Measurements from ENCODE around the gene ZNF805. TPM values are rescaled to one million over a fixed set of nuclear protein-coding genes. Genes with fewer than 3 reads are reported as not detected.
"Not testable (repeated sequence)": the region's sequence is repeated elsewhere in the genome, so short reads cannot be mapped to it uniquely, and the experiment has no call there.

ZNF805 gene
- total RNA-seq, 2 donors from 2014 or later: 31.6 to 32.7 TPM

GRCh38 chr19:57278481-57278880 is 38.0 kb downstream of the ZNF805 start:
- not testable (repeated sequence) for H3K27ac Mint-ChIP-seq; DNase-seq; H3K27me3 Mint-ChIP-seq; ATAC-seq; H3K36me3 Mint-ChIP-seq (ENCODE audit: low read depth); H3K9me3 ChIP-seq (ENCODE audit: control insufficient read depth, low read length, poor library complexity, severe bottlenecking); H3K4me3 Mint-ChIP-seq
- peaks cover 25% of the 10 kb centered on the region for H3K4me1 Mint-ChIP-seq

- peaks cover 28% of the 10 kb centered on the region for H3K4me1 Mint-ChIP-seq
- no peak overlapping the region for H3K4me3 Mint-ChIP-seq
- no peaks in the 10 kb centered on the region for H3K9me3 ChIP-seq (ENCODE audit: control insufficient read depth, low read length, poor library complexity, severe bottlenecking)
- H3K36me3 Mint-ChIP-seq (ENCODE audit: low read depth): peaks cover 3% of the 10 kb centered on the region
- no peaks in the 10 kb centered on the region for H3K27me3 Mint-ChIP-seq
- H3K27ac Mint-ChIP-seq: no peak overlapping the region
- ATAC-seq (peak; percentile 77), DNase-seq (peak; percentile 55 to 64 (median 58))
Measured at GRCh38 chr19:57279418-57280164, 39.2 kb downstream of the ZNF805 start.

GRCh38 chr19:57280165-57280961 is 39.9 kb downstream of the ZNF805 start, which contains the start of gene ZNF460:
Gene ZNF460 (plus strand): TSS chr19:57280485. CDS start chr19:57280807, 322 bp downstream.
- no peaks in the 10 kb centered on the region for H3K9me3 ChIP-seq (ENCODE audit: control insufficient read depth, low read length, poor library complexity, severe bottlenecking)
- Mint-ChIP-seq H3K36me3 (ENCODE audit: low read depth) (peaks cover 7% of the 10 kb centered on the region), H3K4me3 (no peak within 1 kb of the TSS), H3K4me1 (peaks cover 28% of the 10 kb centered on the region), H3K27me3 (no peaks in the 10 kb centered on the region), H3K27ac (no peak within 1 kb of the TSS)
- DNase-seq: peak; percentile 89 to 91 (median 91)
- peak; percentile 93 for ATAC-seq

GRCh38 chr19:57280962-57281400 is 40.5 kb downstream of the ZNF805 start:
- no peaks in the 10 kb centered on the region for H3K9me3 ChIP-seq (ENCODE audit: control insufficient read depth, low read length, poor library complexity, severe bottlenecking)
- DNase-seq (no peak), ATAC-seq (no peak)
- no peak overlapping the region for H3K4me3 Mint-ChIP-seq
- no peaks in the 10 kb centered on the region for H3K27me3 Mint-ChIP-seq
- no peak overlapping the region for H3K27ac Mint-ChIP-seq
- peaks cover 7% of the 10 kb centered on the region for H3K36me3 Mint-ChIP-seq (ENCODE audit: low read depth)
- peaks cover 28% of the 10 kb centered on the region for H3K4me1 Mint-ChIP-seq

GRCh38 chr19:57282011-57282643 is 41.7 kb downstream of the ZNF805 start:
- H3K9me3 ChIP-seq (ENCODE audit: control insufficient read depth, low read length, poor library complexity, severe bottlenecking): no peaks in the 10 kb centered on the region
- H3K4me3 Mint-ChIP-seq: no peak overlapping the region
- no peak overlapping the region for H3K27ac Mint-ChIP-seq
- peaks cover 10% of the 10 kb centered on the region for H3K36me3 Mint-ChIP-seq (ENCODE audit: low read depth)
- no peak for ATAC-seq
- DNase-seq: no peak
- H3K4me1 Mint-ChIP-seq: peaks cover 30% of the 10 kb centered on the region
- no peaks in the 10 kb centered on the region for H3K27me3 Mint-ChIP-seq

GRCh38 chr19:57288373-57288772 is 47.9 kb downstream of the ZNF805 start:
- no peak overlapping the region for H3K27ac Mint-ChIP-seq
- no peaks in the 10 kb centered on the region for H3K27me3 Mint-ChIP-seq
- peaks cover 20% of the 10 kb centered on the region for H3K36me3 Mint-ChIP-seq (ENCODE audit: low read depth)
- ATAC-seq (no peak), DNase-seq (no peak)
- H3K4me1 Mint-ChIP-seq: peaks cover 6% of the 10 kb centered on the region
- peaks cover 14% of the 10 kb centered on the region for H3K9me3 ChIP-seq (ENCODE audit: control insufficient read depth, low read length, poor library complexity, severe bottlenecking)
- no peak overlapping the region for H3K4me3 Mint-ChIP-seq

GRCh38 chr19:57290970-57291369 is 50.5 kb downstream of the ZNF805 start:
- no peak overlapping the region for H3K4me3 Mint-ChIP-seq
- no peak overlapping the region for H3K27ac Mint-ChIP-seq
- ATAC-seq: no peak
- H3K27me3 Mint-ChIP-seq: no peaks in the 10 kb centered on the region
- no peak for DNase-seq
- H3K36me3 Mint-ChIP-seq (ENCODE audit: low read depth): peaks cover 20% of the 10 kb centered on the region
- peaks cover 17% of the 10 kb centered on the region for H3K9me3 ChIP-seq (ENCODE audit: control insufficient read depth, low read length, poor library complexity, severe bottlenecking)
- peaks cover 3% of the 10 kb centered on the region for H3K4me1 Mint-ChIP-seq

- H3K9me3 ChIP-seq (ENCODE audit: control insufficient read depth, low read length, poor library complexity, severe bottlenecking): peaks cover 17% of the 10 kb centered on the region
- Mint-ChIP-seq H3K36me3 (ENCODE audit: low read depth) (peaks cover 19% of the 10 kb centered on the region), H3K27me3 (no peaks in the 10 kb centered on the region), H3K4me1 (peaks cover 3% of the 10 kb centered on the region), H3K4me3 (no peak overlapping the region), H3K27ac (no peak overlapping the region)
- ATAC-seq: no peak
- no peak for DNase-seq
Measured at GRCh38 chr19:57292547-57292946, 52.1 kb downstream of the ZNF805 start.

GRCh38 chr19:57293719-57294118 is 53.3 kb downstream of the ZNF805 start:
- DNase-seq (no peak), ATAC-seq (no peak)
- H3K9me3 ChIP-seq (ENCODE audit: control insufficient read depth, low read length, poor library complexity, severe bottlenecking): peaks cover 17% of the 10 kb centered on the region
- Mint-ChIP-seq H3K27me3 (no peaks in the 10 kb centered on the region), H3K27ac (no peak overlapping the region), H3K4me1 (peaks cover 7% of the 10 kb centered on the region), H3K4me3 (no peak overlapping the region), H3K36me3 (ENCODE audit: low read depth) (peaks cover 19% of the 10 kb centered on the region)

- Mint-ChIP-seq H3K27me3 (no peaks in the 10 kb centered on the region), H3K36me3 (ENCODE audit: low read depth) (peaks cover 10% of the 10 kb centered on the region), H3K27ac (no peak overlapping the region), H3K4me1 (peaks cover 4% of the 10 kb centered on the region), H3K4me3 (no peak overlapping the region)
- ATAC-seq (no peak), DNase-seq (no peak)
- H3K9me3 ChIP-seq (ENCODE audit: control insufficient read depth, low read length, poor library complexity, severe bottlenecking): no peaks in the 10 kb centered on the region
Measured at GRCh38 chr19:57302020-57302465, 61.6 kb downstream of the ZNF805 start.

- ATAC-seq (peak; percentile 8), DNase-seq (no peak)
- Mint-ChIP-seq H3K27ac (no peak overlapping the region), H3K36me3 (ENCODE audit: low read depth) (peaks cover 6% of the 10 kb centered on the region), H3K27me3 (no peaks in the 10 kb centered on the region), H3K4me3 (no peak overlapping the region), H3K4me1 (peaks cover 3% of the 10 kb centered on the region)
- no peaks in the 10 kb centered on the region for H3K9me3 ChIP-seq (ENCODE audit: control insufficient read depth, low read length, poor library complexity, severe bottlenecking)
Measured at GRCh38 chr19:57302727-57303401, 62.4 kb downstream of the ZNF805 start.

All from T-helper 17 cell (primary cell).